Measurements from ENCODE around the gene MEIOC.
"Not testable (repeated sequence)": the region's sequence is repeated elsewhere in the genome, so short reads cannot be mapped to it uniquely, and the experiment has no call there.

The MEIOC gene

GRCh38 chr17:44655983-44656710, at the start of gene MEIOC:
TSS of gene MEIOC (plus strand) at chr17:44656468. CDS start at chr17:44656614, 146 bp downstream.
- FAIRE-seq: no peak

GRCh38 chr17:44606658-44607057, 49.6 kb upstream of the MEIOC start:
- FAIRE-seq: no peak

- no peak for FAIRE-seq
These were observed 48.2 kb upstream of the MEIOC start for GRCh38 chr17:44607836-44608690.

GRCh38 chr17:44608727-44609435, 47.4 kb upstream of the MEIOC start:
- no peak for FAIRE-seq

- FAIRE-seq: no peak
These were observed 45.9 kb upstream of the MEIOC start for GRCh38 chr17:44610331-44610730.

- no peak for FAIRE-seq
These were observed 45.4 kb upstream of the MEIOC start for GRCh38 chr17:44610871-44611270.

- FAIRE-seq: no peak
These were observed 41.4 kb upstream of the MEIOC start for GRCh38 chr17:44614862-44615261.

- FAIRE-seq: not testable (repeated sequence)
These were observed 37.6 kb upstream of the MEIOC start for GRCh38 chr17:44618652-44619051.

GRCh38 chr17:44623070-44623725, 33.1 kb upstream of the MEIOC start:
- no peak for FAIRE-seq

- FAIRE-seq: no peak
These were observed 28.6 kb upstream of the MEIOC start for GRCh38 chr17:44627513-44628242.

GRCh38 chr17:44628243-44629188, 27.8 kb upstream of the MEIOC start:
- no peak for FAIRE-seq

GRCh38 chr17:44629314-44629713, 27.0 kb upstream of the MEIOC start:
- no peak for FAIRE-seq

GRCh38 chr17:44630703-44631102, 25.6 kb upstream of the MEIOC start:
- FAIRE-seq: no peak

- FAIRE-seq: no peak
These were observed 22.3 kb upstream of the MEIOC start for GRCh38 chr17:44633998-44634397.

GRCh38 chr17:44634401-44634800, 21.9 kb upstream of the MEIOC start:
- FAIRE-seq: not testable (repeated sequence)

- FAIRE-seq: peak; percentile 90
These were observed 19.7 kb upstream of the MEIOC start for GRCh38 chr17:44636562-44636961.

GRCh38 chr17:44637066-44637465, 19.2 kb upstream of the MEIOC start:
- FAIRE-seq: no peak

- FAIRE-seq: no peak
These were observed 13.4 kb upstream of the MEIOC start for GRCh38 chr17:44642834-44643233.

- FAIRE-seq: no peak
These were observed 10.9 kb upstream of the MEIOC start for GRCh38 chr17:44645341-44645740.

GRCh38 chr17:44646280-44646679, 10.0 kb upstream of the MEIOC start:
- no peak for FAIRE-seq

- FAIRE-seq: no peak
These were observed 8.5 kb upstream of the MEIOC start for GRCh38 chr17:44647736-44648135.
